Measurements from ENCODE around the gene PLS1.

DNA sequence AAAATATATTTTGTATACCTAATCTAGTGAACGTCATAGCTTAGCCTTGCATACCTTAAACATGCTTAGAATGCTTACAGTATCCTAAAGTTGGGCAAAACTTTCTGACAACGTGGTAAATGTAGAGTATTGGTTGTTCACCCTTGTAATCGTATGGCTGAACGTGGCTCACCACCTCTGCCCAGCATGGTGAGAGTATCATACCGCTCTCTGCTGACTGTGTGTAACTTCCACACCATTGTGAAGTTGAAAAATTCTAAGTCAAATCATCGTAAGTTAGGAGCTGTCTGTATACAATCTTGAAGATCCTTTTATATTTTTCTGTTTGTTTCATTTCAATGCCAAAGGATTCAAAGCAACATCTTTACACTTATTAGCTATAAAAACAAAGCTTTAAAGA lies 64.2 kb downstream of the PLS1 start:
- TF ChIP-seq, protein P1, sequence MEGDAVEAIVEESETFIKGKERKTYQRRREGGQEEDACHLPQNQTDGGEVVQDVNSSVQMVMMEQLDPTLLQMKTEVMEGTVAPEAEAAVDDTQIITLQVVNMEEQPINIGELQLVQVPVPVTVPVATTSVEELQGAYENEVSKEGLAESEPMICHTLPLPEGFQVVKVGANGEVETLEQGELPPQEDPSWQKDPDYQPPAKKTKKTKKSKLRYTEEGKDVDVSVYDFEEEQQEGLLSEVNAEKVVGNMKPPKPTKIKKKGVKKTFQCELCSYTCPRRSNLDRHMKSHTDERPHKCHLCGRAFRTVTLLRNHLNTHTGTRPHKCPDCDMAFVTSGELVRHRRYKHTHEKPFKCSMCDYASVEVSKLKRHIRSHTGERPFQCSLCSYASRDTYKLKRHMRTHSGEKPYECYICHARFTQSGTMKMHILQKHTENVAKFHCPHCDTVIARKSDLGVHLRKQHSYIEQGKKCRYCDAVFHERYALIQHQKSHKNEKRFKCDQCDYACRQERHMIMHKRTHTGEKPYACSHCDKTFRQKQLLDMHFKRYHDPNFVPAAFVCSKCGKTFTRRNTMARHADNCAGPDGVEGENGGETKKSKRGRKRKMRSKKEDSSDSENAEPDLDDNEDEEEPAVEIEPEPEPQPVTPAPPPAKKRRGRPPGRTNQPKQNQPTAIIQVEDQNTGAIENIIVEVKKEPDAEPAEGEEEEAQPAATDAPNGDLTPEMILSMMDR (IDR thresholded peaks at IDR 0.05; ENCODE audit: low read depth, low read length, poor library complexity, severe bottlenecking), result no peak
- TF ChIP-seq EZH2phosphoT487 (IDR thresholded peaks at IDR 0.05; ENCODE audit: borderline replicate concordance, low read length), result no peak
